B cell (primary cell): ENCODE results near the gene RPAP2. TPM values are rescaled to one million over a fixed set of nuclear protein-coding genes. Genes with fewer than 3 reads are reported as not detected.

ENCODE experiments used
- ATAC-seq: fragments of 200-7000 bp; cut with Tn5 transposase; one replicate; pipeline ENCODE4 v1.10.0; 2021; ENCODE audit warnings: low read depth, mild to moderate bottlenecking, moderate number of reproducible peaks, moderate library complexity
- CTCF ChIA-PET: fragments of 350-600 bp; sonication (Branson Sonifier 250); formaldehyde crosslinking; loops from one replicate; lab custom pipeline; 2021; ENCODE audit warnings: antibody characterized with exemption, inconsistent platforms; lab: Charles Lee
- POLR2A ChIA-PET: fragments of 350-600 bp; sonication (Branson Sonifier 250); formaldehyde crosslinking; loops from one replicate; lab custom pipeline; 2021; ENCODE audit warnings: antibody characterized with exemption; lab: Charles Lee
- DNase-seq: peaks from one replicate; pipeline ENCODE4 v3.0.0; 2013
- H2AFZ ChIP-seq: 2 replicates; pipeline ENCODE4 v1.6.1; 2012; ENCODE audit warnings: mild to moderate bottlenecking, low read depth, low read length; ENCODE audit not compliant: insufficient read depth, poor library complexity, severe bottlenecking
- H3K27ac ChIP-seq, 2 donors: 1 replicate in 1 of 2; 2 replicates in 1 of 2; pipeline ENCODE4 v1.5.1; 2012 to 2013; ENCODE audit warnings: low read length in 2 of 2, mild to moderate bottlenecking in 2 of 2, moderate library complexity in 1 of 2
- H3K27me3 ChIP-seq, 4 experiments: fragments of 200-600 bp in 1 of 4; sonication (generic) in 1 of 4; replicated peaks in 1 of 4; 1 replicate in 2 of 4; 2 replicates in 2 of 4; pipeline versions ENCODE4 v1.6.1 to v1.7.0; 2013 to 2016; ENCODE audit warnings: low read length in 3 of 4, mild to moderate bottlenecking in 2 of 4, mixed read lengths in 1 of 4, moderate library complexity in 1 of 4; ENCODE audit not compliant: insufficient read depth in 4 of 4, control insufficient read depth in 3 of 4; ENCODE audit errors: control extremely low read depth in 1 of 4
- H3K36me3 ChIP-seq, 2 experiments: replicated peaks in 1 of 2; 1 replicate in 1 of 2; 2 replicates in 1 of 2; pipeline versions ENCODE4 v1.6.1 to v1.7.1; 2013; ENCODE audit warnings: low read length in 1 of 2; ENCODE audit not compliant: insufficient read depth in 2 of 2, control insufficient read depth in 1 of 2; ENCODE audit errors: control extremely low read depth in 1 of 2, extremely low read depth in 1 of 2
- H3K4me1 ChIP-seq, 2 donors: fragments of 200-600 bp in 1 of 2; sonication (generic) in 1 of 2; 1 replicate in 1 of 2; 2 replicates in 1 of 2; pipeline versions ENCODE4 v1.5.1 to v1.6.1; 2013 to 2017; ENCODE audit warnings: low read length in 2 of 2; ENCODE audit not compliant: control insufficient read depth in 2 of 2, insufficient read depth in 2 of 2
- H3K4me2 ChIP-seq: replicated peaks from 2 replicates; pipeline ENCODE3; 2012; ENCODE audit warnings: mild to moderate bottlenecking, low read depth, low read length; ENCODE audit not compliant: poor library complexity, severe bottlenecking
- H3K4me3 ChIP-seq, 5 experiments: fragments of 200-600 bp in 1 of 5; sonication (generic) in 1 of 5; 1 replicate in 3 of 5; 2 replicates in 2 of 5; pipeline versions ENCODE4 v1.5.1 to v1.7.0; 2011 to 2016; ENCODE audit warnings: low read length in 4 of 5, mild to moderate bottlenecking in 4 of 5, low read depth in 2 of 5, control low read depth in 1 of 5, moderate library complexity in 1 of 5; ENCODE audit not compliant: insufficient read depth in 1 of 5; ENCODE audit errors: control extremely low read depth in 1 of 5, extremely low read depth in 1 of 5
- H3K79me2 ChIP-seq: fragments of 200-600 bp; sonication (generic); one replicate; pipeline ENCODE4 v1.6.0; 2016; ENCODE audit warnings: low read length; ENCODE audit not compliant: control insufficient read depth, insufficient read depth
- H3K9ac ChIP-seq: fragments of 200-600 bp; sonication (generic); 2 replicates; pipeline ENCODE4 v1.6.1; 2017; ENCODE audit warnings: mild to moderate bottlenecking, low read length, moderate library complexity
- H3K9me3 ChIP-seq, 3 donors: one replicate each; pipeline versions ENCODE4 v1.6.1 to v1.7.1; 2013; ENCODE audit warnings: low read length in 2 of 3; ENCODE audit not compliant: control insufficient read depth in 2 of 3, insufficient read depth in 1 of 3; ENCODE audit errors: control extremely low read depth in 1 of 3
- H4K20me1 ChIP-seq: 2 replicates; pipeline ENCODE4 v1.6.0; 2012; ENCODE audit warnings: mild to moderate bottlenecking, low read length; ENCODE audit not compliant: insufficient read depth, control insufficient read depth, poor library complexity, severe bottlenecking
- H3K27ac Mint-ChIP-seq: one replicate; pipeline ENCODE4 v1.8.0; 2021; ENCODE audit warnings: mixed read lengths
- H3K27me3 Mint-ChIP-seq: one replicate; pipeline ENCODE4 v1.8.0; 2021; ENCODE audit warnings: mixed read lengths
- H3K4me1 Mint-ChIP-seq: one replicate; pipeline ENCODE4 v1.8.0; 2021; ENCODE audit warnings: mixed read lengths
- H3K4me3 Mint-ChIP-seq: one replicate; pipeline ENCODE4 v1.8.0; 2021; ENCODE audit warnings: mixed read lengths
- H3K9me3 Mint-ChIP-seq: one replicate; pipeline ENCODE4 v1.8.0; 2022; ENCODE audit warnings: mixed read lengths; ENCODE audit not compliant: insufficient read depth
- CTCF ChIP-seq: fragments of 200-600 bp; IDR thresholded peaks from one replicate; pipeline ENCODE4 v1.8.0; 2022; ENCODE audit warnings: antibody characterized with exemption, mild to moderate bottlenecking
- EZH2 ChIP-seq: IDR thresholded peaks from 2 replicates; pipeline ENCODE4 v1.6.1; 2012; ENCODE audit warnings: borderline replicate concordance, low read depth, mild to moderate bottlenecking, moderate library complexity, low read length; ENCODE audit not compliant: insufficient read depth, poor library complexity, severe bottlenecking
- WGBS: methylation state at CpG from one replicate; pipeline ENCODE4 v1.1.5; 2013; ENCODE audit warnings: missing lambda C conversion rate; ENCODE audit not compliant: insufficient coverage; 5-methylcytosine and 5-hydroxymethylcytosine counted together
- intact Hi-C: fragments of 100-400 bp; cut with micrococcal nuclease; formaldehyde crosslinking; loops from one replicate; pipeline ENCODE4 v1.10.0; 2022
- polyA plus RNA-seq: library from polyadenylated mRNA; depleted of rRNA; stranded (reverse); fragments of >200 nt; gene quantifications from 2 replicates; pipeline ENCODE4 v1.2.3, GENCODE V29; 2012
- total RNA-seq, 2 donors: library from RNA; stranded (reverse); fragments of 120-200 nt in 1 of 2; gene quantifications; 1 replicate in 1 of 2; 2 replicates in 1 of 2; pipeline versions ENCODE4 v1.2.3 to v1.2.4, GENCODE V29; 2013 to 2022

The RPAP2 gene
- total and polyA plus RNA-seq, 2 donors (not counting 1 experiment from before 2014, with no cell fraction given) = 6.3 to 31.6 TPM

- Histone ChIP-seq H3K27ac (no peak overlapping the region), H3K79me2 (no peaks in the 10 kb centered on the region), H3K36me3 (no peaks in the 10 kb centered on the region), H3K4me2 (no peak overlapping the region), H3K9me3 (no peaks in the 10 kb centered on the region), H3K4me1 (no peaks in the 10 kb centered on the region), H2AFZ (no peak overlapping the region), H3K4me3 (no peak overlapping the region), H4K20me1 (no peaks in the 10 kb centered on the region), H3K27me3 (no peaks in the 10 kb centered on the region), H3K9ac (no peak overlapping the region)
- ChIA-PET POLR2A (no interaction called here), CTCF (interaction anchor here (0.7 to 1.3 kb wide), 2 partner anchors 9 to 501 kb away, joined by 3 read pairs; no protein-coding TSS in a partner anchor)
- no peak overlapping the region for H3K4me3 Mint-ChIP-seq
- DNase-seq (no peak), ATAC-seq (no peak)
- TF ChIP-seq EZH2 = no peak
- TF ChIP-seq CTCF = no peak
- H3K27ac Mint-ChIP-seq = no peak overlapping the region
- no peaks in the 10 kb centered on the region for H3K9me3 Mint-ChIP-seq
- no peaks in the 10 kb centered on the region for H3K4me1 Mint-ChIP-seq
- intact Hi-C loops = no loop called here
- no peaks in the 10 kb centered on the region for H3K27me3 Mint-ChIP-seq
- WGBS = 78% methylated on average over 2 of the region's 3 CpGs
These were observed 19.1 kb downstream of the RPAP2 start for GRCh38 chr1:92317836-92318493.
